ENCODE results near the gene GPD1L. TPM values are rescaled to one million over a fixed set of nuclear protein-coding genes. Genes with fewer than 3 reads are reported as not detected.

The GPD1L gene
- total and polyA plus RNA-seq, 2 of the 4 experiments (the other 2 are of a cell fraction), result 3.9 to 7.9 TPM

GRCh38 chr3:32137870-32138269, 31.4 kb downstream of the GPD1L start:
- H2BK20ac ChIP-seq (ENCODE audit: low read depth, low read length), result no peak overlapping the region
- ChIA-PET CTCF (no interaction called here), POLR2A (ENCODE audit: unreplicated experiment) (no interaction called here)
- no peak overlapping the region for H3K56ac ChIP-seq (ENCODE audit: extremely low read depth, insufficient read depth, low read length)
- no peak for TF ChIP-seq MXI1 (IDR thresholded peaks at IDR 0.05; ENCODE audit: borderline replicate concordance, low read depth, low read length)
- TF ChIP-seq MAFK (IDR thresholded peaks at IDR 0.05; ENCODE audit: low read depth, low read length), result no peak
- no peak for TF ChIP-seq CTCF (conservative IDR thresholded peaks at IDR 0.05; ENCODE audit: low read depth, low read length)
- TF ChIP-seq MAZ (IDR thresholded peaks at IDR 0.05; ENCODE audit: borderline replicate concordance, low read depth, low read length), result no peak
- TF ChIP-seq FOS (IDR thresholded peaks at IDR 0.05; ENCODE audit: low read depth, low read length), result no peak
- no peak for TF ChIP-seq RCOR1 (IDR thresholded peaks at IDR 0.05; ENCODE audit: insufficient replicate concordance, low read length)
- TF ChIP-seq ELK1 (IDR thresholded peaks at IDR 0.05; ENCODE audit: borderline replicate concordance, low read depth, low read length), result no peak
- no TSS peak for BruUV-seq (replicated peaks)
- no peak overlapping the region for H3K14ac ChIP-seq (replicated peaks; ENCODE audit: low read depth, low read length)
- H2BK15ac ChIP-seq (ENCODE audit: low read depth, low read length), result no peak overlapping the region
- no peaks in the 10 kb centered on the region for H3K9me1 ChIP-seq (ENCODE audit: insufficient read depth, low read length)
- ATAC-seq (ENCODE audit: low read depth) (no peak), DNase-seq (no peak)
- no peaks in the 10 kb centered on the region for H3K4me1 ChIP-seq (ENCODE audit: control insufficient read depth, insufficient read depth, low read length)
- H3K27ac ChIP-seq (ENCODE audit: insufficient read depth, low read length), result no peak overlapping the region
- H4K5ac ChIP-seq (ENCODE audit: low read depth, low read length), result no peak overlapping the region
- H3K23ac ChIP-seq (ENCODE audit: low read depth, low read length), result no peak overlapping the region
- H4K20me1 ChIP-seq (ENCODE audit: insufficient read depth, low read length), result no peaks in the 10 kb centered on the region
- H2AK9ac ChIP-seq (replicated peaks; ENCODE audit: low read depth, low read length, poor library complexity), result no peak overlapping the region
- H4K91ac ChIP-seq (ENCODE audit: insufficient read depth, low read depth, low read length), result no peak overlapping the region
- no peak overlapping the region for H3K4me2 ChIP-seq (ENCODE audit: low read depth, low read length)
- H4K8ac ChIP-seq (ENCODE audit: low read depth in 2 of 2, low read length in 2 of 2), result no peak overlapping the region
- H2BK120ac ChIP-seq (ENCODE audit: low read depth, low read length), result no peak overlapping the region
- H3K27me3 ChIP-seq (ENCODE audit: control insufficient read depth, insufficient read depth, low read length), result peaks cover 1% of the 10 kb centered on the region; the same call in 1 of the 2 replicates
- WGBS, 2 experiments (ENCODE audit: extremely low coverage in 2 of 2, insufficient read length in 1 of 2), result no CpG with 5 or more reads among the region's 4 CpGs
- H3K4ac ChIP-seq (ENCODE audit: low read depth, low read length), result no peak overlapping the region
- H3K9ac ChIP-seq (ENCODE audit: low read depth, low read length), result no peak overlapping the region
- no peak overlapping the region for H3K4me3 ChIP-seq (ENCODE audit: insufficient read depth, low read depth, low read length)
- no peaks in the 10 kb centered on the region for H3K36me3 ChIP-seq (ENCODE audit: control insufficient read depth, insufficient read depth, low read length)
- H3K9me3 ChIP-seq (ENCODE audit: control insufficient read depth, insufficient read depth, low read length), result no peaks in the 10 kb centered on the region
- no peak overlapping the region for H2AFZ ChIP-seq (replicated peaks; ENCODE audit: low read length, poor library complexity)
- intact Hi-C loops (cut with micrococcal nuclease) (no loop called here), in situ Hi-C loops (cut with MboI; ENCODE audit: low sequenced_read_pairs) (loop anchor here (25.0 kb wide), 1 partner anchor 526 kb away; no protein-coding TSS in a partner anchor), dilution Hi-C loops (cut with HindIII; ENCODE audit: low sequenced_read_pairs, unreplicated experiment) (no loop called here)
- no peak overlapping the region for H2BK5ac ChIP-seq (ENCODE audit: low read depth, low read length, poor library complexity, severe bottlenecking)
- H2AK5ac ChIP-seq (ENCODE audit: low read depth, low read length), result no peak overlapping the region
- H3K79me1 ChIP-seq (ENCODE audit: low read depth in 1 of 2, low read length in 2 of 2), result no peaks in the 10 kb centered on the region
- H3K18ac ChIP-seq (ENCODE audit: low read depth, low read length), result no peak overlapping the region
